ENCODE measurements around the gene GPC6.

DNA sequence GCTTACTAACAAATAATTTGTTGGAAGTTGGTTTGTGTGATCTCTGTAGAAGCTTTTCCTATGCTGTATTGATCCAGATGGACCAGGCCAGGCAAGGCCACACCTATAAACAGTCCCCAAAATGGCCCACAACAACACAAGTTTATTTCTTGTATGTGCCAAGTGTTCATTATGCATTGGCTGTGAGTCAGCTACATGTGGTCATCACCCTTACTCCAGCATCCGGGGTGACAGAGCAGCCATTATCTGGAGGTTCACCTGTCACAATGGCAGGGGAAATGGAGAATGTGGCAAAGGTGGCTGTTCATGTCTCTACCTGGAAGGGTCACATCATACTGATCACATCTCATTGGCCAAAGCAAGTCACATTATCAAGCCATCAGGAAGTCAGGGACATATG, 1088.6 kb downstream of the GPC6 start:
- TF ChIP-seq, protein P1, sequence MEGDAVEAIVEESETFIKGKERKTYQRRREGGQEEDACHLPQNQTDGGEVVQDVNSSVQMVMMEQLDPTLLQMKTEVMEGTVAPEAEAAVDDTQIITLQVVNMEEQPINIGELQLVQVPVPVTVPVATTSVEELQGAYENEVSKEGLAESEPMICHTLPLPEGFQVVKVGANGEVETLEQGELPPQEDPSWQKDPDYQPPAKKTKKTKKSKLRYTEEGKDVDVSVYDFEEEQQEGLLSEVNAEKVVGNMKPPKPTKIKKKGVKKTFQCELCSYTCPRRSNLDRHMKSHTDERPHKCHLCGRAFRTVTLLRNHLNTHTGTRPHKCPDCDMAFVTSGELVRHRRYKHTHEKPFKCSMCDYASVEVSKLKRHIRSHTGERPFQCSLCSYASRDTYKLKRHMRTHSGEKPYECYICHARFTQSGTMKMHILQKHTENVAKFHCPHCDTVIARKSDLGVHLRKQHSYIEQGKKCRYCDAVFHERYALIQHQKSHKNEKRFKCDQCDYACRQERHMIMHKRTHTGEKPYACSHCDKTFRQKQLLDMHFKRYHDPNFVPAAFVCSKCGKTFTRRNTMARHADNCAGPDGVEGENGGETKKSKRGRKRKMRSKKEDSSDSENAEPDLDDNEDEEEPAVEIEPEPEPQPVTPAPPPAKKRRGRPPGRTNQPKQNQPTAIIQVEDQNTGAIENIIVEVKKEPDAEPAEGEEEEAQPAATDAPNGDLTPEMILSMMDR (IDR thresholded peaks at IDR 0.05; ENCODE audit: poor library complexity, severe bottlenecking) = no peak
- TF ChIP-seq, protein P2, sequence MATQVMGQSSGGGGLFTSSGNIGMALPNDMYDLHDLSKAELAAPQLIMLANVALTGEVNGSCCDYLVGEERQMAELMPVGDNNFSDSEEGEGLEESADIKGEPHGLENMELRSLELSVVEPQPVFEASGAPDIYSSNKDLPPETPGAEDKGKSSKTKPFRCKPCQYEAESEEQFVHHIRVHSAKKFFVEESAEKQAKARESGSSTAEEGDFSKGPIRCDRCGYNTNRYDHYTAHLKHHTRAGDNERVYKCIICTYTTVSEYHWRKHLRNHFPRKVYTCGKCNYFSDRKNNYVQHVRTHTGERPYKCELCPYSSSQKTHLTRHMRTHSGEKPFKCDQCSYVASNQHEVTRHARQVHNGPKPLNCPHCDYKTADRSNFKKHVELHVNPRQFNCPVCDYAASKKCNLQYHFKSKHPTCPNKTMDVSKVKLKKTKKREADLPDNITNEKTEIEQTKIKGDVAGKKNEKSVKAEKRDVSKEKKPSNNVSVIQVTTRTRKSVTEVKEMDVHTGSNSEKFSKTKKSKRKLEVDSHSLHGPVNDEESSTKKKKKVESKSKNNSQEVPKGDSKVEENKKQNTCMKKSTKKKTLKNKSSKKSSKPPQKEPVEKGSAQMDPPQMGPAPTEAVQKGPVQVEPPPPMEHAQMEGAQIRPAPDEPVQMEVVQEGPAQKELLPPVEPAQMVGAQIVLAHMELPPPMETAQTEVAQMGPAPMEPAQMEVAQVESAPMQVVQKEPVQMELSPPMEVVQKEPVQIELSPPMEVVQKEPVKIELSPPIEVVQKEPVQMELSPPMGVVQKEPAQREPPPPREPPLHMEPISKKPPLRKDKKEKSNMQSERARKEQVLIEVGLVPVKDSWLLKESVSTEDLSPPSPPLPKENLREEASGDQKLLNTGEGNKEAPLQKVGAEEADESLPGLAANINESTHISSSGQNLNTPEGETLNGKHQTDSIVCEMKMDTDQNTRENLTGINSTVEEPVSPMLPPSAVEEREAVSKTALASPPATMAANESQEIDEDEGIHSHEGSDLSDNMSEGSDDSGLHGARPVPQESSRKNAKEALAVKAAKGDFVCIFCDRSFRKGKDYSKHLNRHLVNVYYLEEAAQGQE (IDR thresholded peaks at IDR 0.05; ENCODE audit: borderline replicate concordance) = no peak
- TF ChIP-seq POLR2AphosphoS5 (IDR thresholded peaks at IDR 0.05) (no peak), RAD21 (conservative IDR thresholded peaks at IDR 0.05) (no peak), MXI1 (conservative IDR thresholded peaks at IDR 0.05; ENCODE audit: poor library complexity, severe bottlenecking) (no peak), EZH2 (IDR thresholded peaks at IDR 0.05; ENCODE audit: borderline replicate concordance, insufficient read depth, low read length, poor library complexity, severe bottlenecking) (no peak), SMC3 (conservative IDR thresholded peaks at IDR 0.05; ENCODE audit: poor library complexity) (no peak), EP300 (conservative IDR thresholded peaks at IDR 0.05; ENCODE audit: poor library complexity, severe bottlenecking) (no peak), TAF1 (IDR thresholded peaks at IDR 0.05; ENCODE audit: low read depth) (no peak)

Measured in neural cell (in vitro differentiated cells).